ENCODE data around the gene XRCC1.

GRCh38 chr19:43561139-43561970 lies 14.0 kb downstream of the XRCC1 start:
- TF ChIP-seq, protein P1, sequence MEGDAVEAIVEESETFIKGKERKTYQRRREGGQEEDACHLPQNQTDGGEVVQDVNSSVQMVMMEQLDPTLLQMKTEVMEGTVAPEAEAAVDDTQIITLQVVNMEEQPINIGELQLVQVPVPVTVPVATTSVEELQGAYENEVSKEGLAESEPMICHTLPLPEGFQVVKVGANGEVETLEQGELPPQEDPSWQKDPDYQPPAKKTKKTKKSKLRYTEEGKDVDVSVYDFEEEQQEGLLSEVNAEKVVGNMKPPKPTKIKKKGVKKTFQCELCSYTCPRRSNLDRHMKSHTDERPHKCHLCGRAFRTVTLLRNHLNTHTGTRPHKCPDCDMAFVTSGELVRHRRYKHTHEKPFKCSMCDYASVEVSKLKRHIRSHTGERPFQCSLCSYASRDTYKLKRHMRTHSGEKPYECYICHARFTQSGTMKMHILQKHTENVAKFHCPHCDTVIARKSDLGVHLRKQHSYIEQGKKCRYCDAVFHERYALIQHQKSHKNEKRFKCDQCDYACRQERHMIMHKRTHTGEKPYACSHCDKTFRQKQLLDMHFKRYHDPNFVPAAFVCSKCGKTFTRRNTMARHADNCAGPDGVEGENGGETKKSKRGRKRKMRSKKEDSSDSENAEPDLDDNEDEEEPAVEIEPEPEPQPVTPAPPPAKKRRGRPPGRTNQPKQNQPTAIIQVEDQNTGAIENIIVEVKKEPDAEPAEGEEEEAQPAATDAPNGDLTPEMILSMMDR (IDR thresholded peaks at IDR 0.05; ENCODE audit: low read depth, low read length): no peak
- TF ChIP-seq EZH2phosphoT487 (IDR thresholded peaks at IDR 0.05; ENCODE audit: low read depth): no peak
